GM23338 (cell line): ENCODE measurements around the gene HHAT. TPM values are rescaled to one million over a fixed set of nuclear protein-coding genes. Genes with fewer than 3 reads are reported as not detected.

Source experiments
- ATAC-seq: fragments of 200-7000 bp; cut with Tn5 transposase; 3 replicates; pipeline ENCODE4 v1.9.1; 2020
- DNase-seq: peaks from one replicate; pipeline ENCODE4 v3.0.0-alpha.2; 2015; ENCODE audit warnings: low spot score
- H2AFZ ChIP-seq: fragments of 200-600 bp; sonication (generic); 2 replicates; pipeline ENCODE4 v1.8.0; 2016; ENCODE audit warnings: antibody characterized with exemption, mild to moderate bottlenecking, moderate library complexity
- H3F3A ChIP-seq: fragments of 200-600 bp; sonication (generic); replicated peaks from 2 replicates; pipeline ENCODE4 v1.8.0; 2017; ENCODE audit warnings: antibody characterized with exemption, mixed run types, low read depth
- H3K27ac ChIP-seq: fragments of 200-600 bp; sonication (generic); 2 replicates; pipeline ENCODE4 v1.6.1; 2016; ENCODE audit warnings: low read depth
- H3K27me3 ChIP-seq: fragments of 200-600 bp; sonication (generic); 2 replicates; pipeline ENCODE4 v1.8.0; 2016; ENCODE audit warnings: mild to moderate bottlenecking, mixed run types, moderate library complexity; ENCODE audit not compliant: insufficient read depth
- H3K36me3 ChIP-seq: fragments of 200-600 bp; sonication (generic); 2 replicates; pipeline ENCODE4 v1.8.0; 2016; ENCODE audit warnings: mild to moderate bottlenecking; ENCODE audit not compliant: insufficient read depth
- H3K4me1 ChIP-seq: fragments of 200-600 bp; sonication (generic); 2 replicates; pipeline ENCODE4 v1.8.0; 2016; ENCODE audit warnings: mild to moderate bottlenecking, moderate library complexity; ENCODE audit not compliant: insufficient read depth
- H3K4me2 ChIP-seq: fragments of 200-600 bp; sonication (generic); 2 replicates; pipeline ENCODE4 v1.7.1; 2017; ENCODE audit warnings: mixed run types
- H3K4me3 ChIP-seq: fragments of 200-600 bp; sonication (generic); 2 replicates; pipeline ENCODE4 v1.6.1; 2016; ENCODE audit warnings: mixed run types
- H3K79me2 ChIP-seq: fragments of 200-600 bp; sonication (generic); replicated peaks from 2 replicates; pipeline ENCODE4 v1.8.0; 2017; ENCODE audit warnings: mild to moderate bottlenecking; ENCODE audit not compliant: insufficient read depth
- H3K9me2 ChIP-seq: fragments of 200-600 bp; sonication (generic); 2 replicates; pipeline ENCODE4 v1.8.0; 2017; ENCODE audit not compliant: insufficient read depth
- H4K20me1 ChIP-seq: fragments of 200-600 bp; sonication (generic); replicated peaks from 2 replicates; pipeline ENCODE4 v1.8.0; 2017; ENCODE audit warnings: mild to moderate bottlenecking; ENCODE audit not compliant: insufficient read depth
- H3K27ac Mint-ChIP-seq: 2 replicates; pipeline ENCODE4 v1.8.0; 2020; ENCODE audit warnings: inconsistent platforms, mild to moderate bottlenecking, moderate library complexity, mixed read lengths
- H3K27me3 Mint-ChIP-seq: 3 replicates; pipeline ENCODE4 v1.8.0; 2022; ENCODE audit warnings: low read depth, mild to moderate bottlenecking, moderate library complexity, mixed read lengths, inconsistent platforms; ENCODE audit not compliant: insufficient read depth, poor library complexity
- H3K36me3 Mint-ChIP-seq: 3 replicates; pipeline ENCODE4 v1.8.0; 2021; ENCODE audit warnings: low read depth, mild to moderate bottlenecking, inconsistent platforms, moderate library complexity, mixed read lengths
- H3K4me1 Mint-ChIP-seq: 3 replicates; pipeline ENCODE4 v1.8.0; 2020; ENCODE audit warnings: mild to moderate bottlenecking, inconsistent platforms, mixed read lengths
- H3K4me3 Mint-ChIP-seq: 3 replicates; pipeline ENCODE4 v1.8.0; 2021; ENCODE audit warnings: moderate library complexity, mild to moderate bottlenecking, inconsistent platforms, mixed read lengths
- H3K9me3 Mint-ChIP-seq: 3 replicates; pipeline ENCODE4 v1.8.0; 2020; ENCODE audit warnings: moderate library complexity, mild to moderate bottlenecking, inconsistent platforms, mixed read lengths
- CREB1 ChIP-seq: fragments of 250-450 bp; sonication (Bioruptor Pico); IDR thresholded peaks from 2 replicates; pipeline ENCODE4 v1.5.0; 2020; ENCODE audit warnings: low read depth, mild to moderate bottlenecking, moderate library complexity
- EZH2 ChIP-seq: fragments of 200-600 bp; sonication (generic); IDR thresholded peaks from one replicate; pipeline ENCODE4 v1.8.0; 2017; ENCODE audit warnings: antibody characterized with exemption, mild to moderate bottlenecking, low read depth; ENCODE audit not compliant: unreplicated experiment
- EZH2phosphoT487 ChIP-seq: fragments of 200-600 bp; sonication (generic); IDR thresholded peaks from one replicate; pipeline ENCODE4 v1.8.1; 2018; ENCODE audit warnings: antibody characterized with exemption; ENCODE audit not compliant: unreplicated experiment
- NANOG ChIP-seq: IDR thresholded peaks from 2 replicates; pipeline ENCODE4 v1.6.1; 2016; ENCODE audit warnings: antibody characterized with exemption, borderline replicate concordance
- POLR2AphosphoS5 ChIP-seq: IDR thresholded peaks from 2 replicates; pipeline ENCODE4 v1.6.1; 2016; ENCODE audit warnings: antibody characterized with exemption, low read depth
- ZNF114 ChIP-seq: fragments of 250-450 bp; sonication (Bioruptor Pico); IDR thresholded peaks from 2 replicates; pipeline ENCODE4 v1.5.0; 2020; ENCODE audit warnings: mild to moderate bottlenecking, moderate library complexity
- ZNF331 ChIP-seq: fragments of 250-450 bp; sonication (Bioruptor Pico); IDR thresholded peaks from 2 replicates; pipeline ENCODE4 v1.5.0; 2020; ENCODE audit warnings: low read depth, mild to moderate bottlenecking, moderate library complexity
- polyA plus RNA-seq: library from polyadenylated mRNA; unstranded; fragments of >200 nt; fragmentation: Nextera tagmentation; extraction: Ambion mirVana; gene quantifications from 2 replicates; pipeline ENCODE4 v1.2.1, GENCODE V29; 2016
- total RNA-seq: library from RNA; depleted of rRNA; stranded (reverse); fragments of >200 nt; shearing (Covaris generic); gene quantifications from 2 replicates; pipeline ENCODE4 v1.2.3, GENCODE V29; 2014
- TF ChIP-seq, protein P1 (sequence below): fragments of 250-450 bp; sonication (Bioruptor Pico); IDR thresholded peaks from 2 replicates; pipeline ENCODE4 v1.5.0; 2020; ENCODE audit warnings: mild to moderate bottlenecking, moderate library complexity
- TF ChIP-seq, protein P2 (sequence below): IDR thresholded peaks from one replicate; pipeline ENCODE4 v1.6.1; 2018; ENCODE audit warnings: antibody characterized with exemption; ENCODE audit not compliant: unreplicated experiment
- TF ChIP-seq, protein P3 (sequence below): IDR thresholded peaks from 2 replicates; pipeline ENCODE4 v1.6.1; 2016; ENCODE audit warnings: antibody characterized with exemption

The HHAT gene
- total and polyA plus RNA-seq, 2 experiments from 2014 or later = 0.11 to 0.66 TPM

DNA sequence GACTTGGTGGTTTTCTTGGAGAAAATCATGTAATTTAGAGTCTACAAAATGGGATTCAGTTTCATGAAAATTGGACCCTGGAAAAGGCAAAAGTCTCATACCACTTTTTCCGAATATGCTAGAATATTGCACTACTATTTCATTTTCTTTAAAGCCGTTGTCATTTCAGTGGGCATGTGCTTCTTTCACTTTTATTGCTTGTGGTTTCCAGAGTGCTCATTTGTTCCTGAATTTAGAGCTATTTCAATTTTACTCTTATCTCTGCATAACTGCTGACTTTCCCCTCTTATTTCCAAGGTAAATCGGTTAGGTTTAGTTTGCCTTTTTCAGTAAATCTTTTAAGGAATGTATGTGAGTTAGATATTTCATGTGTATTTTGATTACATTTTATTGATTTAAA, 11.6 kb downstream of the HHAT start (continued):
- TF ChIP-seq, protein P1, sequence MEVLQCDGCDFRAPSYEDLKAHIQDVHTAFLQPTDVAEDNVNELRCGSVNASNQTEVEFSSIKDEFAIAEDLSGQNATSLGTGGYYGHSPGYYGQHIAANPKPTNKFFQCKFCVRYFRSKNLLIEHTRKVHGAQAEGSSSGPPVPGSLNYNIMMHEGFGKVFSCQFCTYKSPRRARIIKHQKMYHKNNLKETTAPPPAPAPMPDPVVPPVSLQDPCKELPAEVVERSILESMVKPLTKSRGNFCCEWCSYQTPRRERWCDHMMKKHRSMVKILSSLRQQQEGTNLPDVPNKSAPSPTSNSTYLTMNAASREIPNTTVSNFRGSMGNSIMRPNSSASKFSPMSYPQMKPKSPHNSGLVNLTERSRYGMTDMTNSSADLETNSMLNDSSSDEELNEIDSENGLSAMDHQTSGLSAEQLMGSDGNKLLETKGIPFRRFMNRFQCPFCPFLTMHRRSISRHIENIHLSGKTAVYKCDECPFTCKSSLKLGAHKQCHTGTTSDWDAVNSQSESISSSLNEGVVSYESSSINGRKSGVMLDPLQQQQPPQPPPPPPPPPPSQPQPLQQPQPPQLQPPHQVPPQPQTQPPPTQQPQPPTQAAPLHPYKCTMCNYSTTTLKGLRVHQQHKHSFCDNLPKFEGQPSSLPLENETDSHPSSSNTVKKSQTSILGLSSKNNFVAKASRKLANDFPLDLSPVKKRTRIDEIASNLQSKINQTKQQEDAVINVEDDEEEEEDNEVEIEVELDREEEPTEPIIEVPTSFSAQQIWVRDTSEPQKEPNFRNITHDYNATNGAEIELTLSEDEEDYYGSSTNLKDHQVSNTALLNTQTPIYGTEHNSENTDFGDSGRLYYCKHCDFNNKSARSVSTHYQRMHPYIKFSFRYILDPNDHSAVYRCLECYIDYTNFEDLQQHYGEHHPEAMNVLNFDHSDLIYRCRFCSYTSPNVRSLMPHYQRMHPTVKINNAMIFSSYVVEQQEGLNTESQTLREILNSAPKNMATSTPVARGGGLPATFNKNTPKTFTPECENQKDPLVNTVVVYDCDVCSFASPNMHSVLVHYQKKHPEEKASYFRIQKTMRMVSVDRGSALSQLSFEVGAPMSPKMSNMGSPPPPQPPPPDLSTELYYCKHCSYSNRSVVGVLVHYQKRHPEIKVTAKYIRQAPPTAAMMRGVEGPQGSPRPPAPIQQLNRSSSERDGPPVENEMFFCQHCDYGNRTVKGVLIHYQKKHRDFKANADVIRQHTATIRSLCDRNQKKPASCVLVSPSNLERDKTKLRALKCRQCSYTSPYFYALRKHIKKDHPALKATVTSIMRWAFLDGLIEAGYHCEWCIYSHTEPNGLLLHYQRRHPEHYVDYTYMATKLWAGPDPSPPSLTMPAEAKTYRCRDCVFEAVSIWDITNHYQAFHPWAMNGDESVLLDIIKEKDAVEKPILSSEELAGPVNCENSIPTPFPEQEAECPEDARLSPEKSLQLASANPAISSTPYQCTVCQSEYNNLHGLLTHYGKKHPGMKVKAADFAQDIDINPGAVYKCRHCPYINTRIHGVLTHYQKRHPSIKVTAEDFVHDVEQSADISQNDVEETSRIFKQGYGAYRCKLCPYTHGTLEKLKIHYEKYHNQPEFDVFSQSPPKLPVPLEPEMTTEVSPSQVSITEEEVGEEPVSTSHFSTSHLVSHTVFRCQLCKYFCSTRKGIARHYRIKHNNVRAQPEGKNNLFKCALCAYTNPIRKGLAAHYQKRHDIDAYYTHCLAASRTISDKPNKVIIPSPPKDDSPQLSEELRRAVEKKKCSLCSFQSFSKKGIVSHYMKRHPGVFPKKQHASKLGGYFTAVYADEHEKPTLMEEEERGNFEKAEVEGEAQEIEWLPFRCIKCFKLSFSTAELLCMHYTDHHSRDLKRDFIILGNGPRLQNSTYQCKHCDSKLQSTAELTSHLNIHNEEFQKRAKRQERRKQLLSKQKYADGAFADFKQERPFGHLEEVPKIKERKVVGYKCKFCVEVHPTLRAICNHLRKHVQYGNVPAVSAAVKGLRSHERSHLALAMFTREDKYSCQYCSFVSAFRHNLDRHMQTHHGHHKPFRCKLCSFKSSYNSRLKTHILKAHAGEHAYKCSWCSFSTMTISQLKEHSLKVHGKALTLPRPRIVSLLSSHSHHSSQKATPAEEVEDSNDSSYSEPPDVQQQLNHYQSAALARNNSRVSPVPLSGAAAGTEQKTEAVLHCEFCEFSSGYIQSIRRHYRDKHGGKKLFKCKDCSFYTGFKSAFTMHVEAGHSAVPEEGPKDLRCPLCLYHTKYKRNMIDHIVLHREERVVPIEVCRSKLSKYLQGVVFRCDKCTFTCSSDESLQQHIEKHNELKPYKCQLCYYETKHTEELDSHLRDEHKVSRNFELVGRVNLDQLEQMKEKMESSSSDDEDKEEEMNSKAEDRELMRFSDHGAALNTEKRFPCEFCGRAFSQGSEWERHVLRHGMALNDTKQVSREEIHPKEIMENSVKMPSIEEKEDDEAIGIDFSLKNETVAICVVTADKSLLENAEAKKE (CRISPR knock-in tag) = no peak
- TF ChIP-seq ZNF114 (CRISPR knock-in tag) = no peak
- no peak for TF ChIP-seq EZH2
- TF ChIP-seq, protein P2, sequence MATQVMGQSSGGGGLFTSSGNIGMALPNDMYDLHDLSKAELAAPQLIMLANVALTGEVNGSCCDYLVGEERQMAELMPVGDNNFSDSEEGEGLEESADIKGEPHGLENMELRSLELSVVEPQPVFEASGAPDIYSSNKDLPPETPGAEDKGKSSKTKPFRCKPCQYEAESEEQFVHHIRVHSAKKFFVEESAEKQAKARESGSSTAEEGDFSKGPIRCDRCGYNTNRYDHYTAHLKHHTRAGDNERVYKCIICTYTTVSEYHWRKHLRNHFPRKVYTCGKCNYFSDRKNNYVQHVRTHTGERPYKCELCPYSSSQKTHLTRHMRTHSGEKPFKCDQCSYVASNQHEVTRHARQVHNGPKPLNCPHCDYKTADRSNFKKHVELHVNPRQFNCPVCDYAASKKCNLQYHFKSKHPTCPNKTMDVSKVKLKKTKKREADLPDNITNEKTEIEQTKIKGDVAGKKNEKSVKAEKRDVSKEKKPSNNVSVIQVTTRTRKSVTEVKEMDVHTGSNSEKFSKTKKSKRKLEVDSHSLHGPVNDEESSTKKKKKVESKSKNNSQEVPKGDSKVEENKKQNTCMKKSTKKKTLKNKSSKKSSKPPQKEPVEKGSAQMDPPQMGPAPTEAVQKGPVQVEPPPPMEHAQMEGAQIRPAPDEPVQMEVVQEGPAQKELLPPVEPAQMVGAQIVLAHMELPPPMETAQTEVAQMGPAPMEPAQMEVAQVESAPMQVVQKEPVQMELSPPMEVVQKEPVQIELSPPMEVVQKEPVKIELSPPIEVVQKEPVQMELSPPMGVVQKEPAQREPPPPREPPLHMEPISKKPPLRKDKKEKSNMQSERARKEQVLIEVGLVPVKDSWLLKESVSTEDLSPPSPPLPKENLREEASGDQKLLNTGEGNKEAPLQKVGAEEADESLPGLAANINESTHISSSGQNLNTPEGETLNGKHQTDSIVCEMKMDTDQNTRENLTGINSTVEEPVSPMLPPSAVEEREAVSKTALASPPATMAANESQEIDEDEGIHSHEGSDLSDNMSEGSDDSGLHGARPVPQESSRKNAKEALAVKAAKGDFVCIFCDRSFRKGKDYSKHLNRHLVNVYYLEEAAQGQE = no peak

DNA sequence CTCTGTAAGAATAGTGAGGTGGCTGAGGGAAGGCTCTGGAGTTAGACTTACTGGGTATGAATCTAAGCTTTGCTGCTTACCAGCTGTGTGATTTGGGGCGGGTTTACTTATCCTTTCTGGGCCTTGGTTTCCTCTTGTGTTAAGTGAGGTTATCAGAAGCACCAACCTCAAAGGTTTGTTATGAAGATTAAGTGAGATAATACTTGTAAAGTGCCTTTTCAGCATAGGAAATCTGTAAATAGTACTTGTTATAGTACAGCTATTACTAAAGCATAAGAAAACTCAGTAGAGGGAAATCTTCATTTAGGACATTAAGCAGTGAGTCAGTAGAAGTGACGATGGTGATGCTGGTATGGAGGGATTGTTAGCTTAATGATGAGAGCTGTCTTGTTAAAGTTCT, 12.1 kb downstream of the HHAT start:
- Histone ChIP-seq H3K27ac (no peak overlapping the region), H3K36me3 (no peaks in the 10 kb centered on the region), H3K9me2 (no peaks in the 10 kb centered on the region), H3K27me3 (0 out of 2 replicates have a peak, but pooled peaks cover under 1% of the 10 kb centered on the region), H3K4me2 (no peak overlapping the region), H3K4me1 (peaks cover 4% of the 10 kb centered on the region; the same call in 1 of the 2 replicates), H3K4me3 (no peak overlapping the region), H3F3A (no peaks in the 10 kb centered on the region), H3K79me2 (no peaks in the 10 kb centered on the region), H2AFZ (no peak overlapping the region), H4K20me1 (no peaks in the 10 kb centered on the region)
- DNase-seq (no peak), ATAC-seq (no peak)
- H3K9me3 Mint-ChIP-seq = no peaks in the 10 kb centered on the region
- H3K27me3 Mint-ChIP-seq = no peaks in the 10 kb centered on the region
- H3K4me3 Mint-ChIP-seq = no peak overlapping the region
- no peaks in the 10 kb centered on the region for H3K36me3 Mint-ChIP-seq
- H3K27ac Mint-ChIP-seq = no peak overlapping the region
- H3K4me1 Mint-ChIP-seq = no peaks in the 10 kb centered on the region
- TF ChIP-seq POLR2AphosphoS5 (no peak), EZH2phosphoT487 (no peak), ZNF331 (no peak), ZNF114 (CRISPR knock-in tag) (no peak), CREB1 (CRISPR knock-in tag) (no peak), NANOG (no peak)
- TF ChIP-seq, protein P3, sequence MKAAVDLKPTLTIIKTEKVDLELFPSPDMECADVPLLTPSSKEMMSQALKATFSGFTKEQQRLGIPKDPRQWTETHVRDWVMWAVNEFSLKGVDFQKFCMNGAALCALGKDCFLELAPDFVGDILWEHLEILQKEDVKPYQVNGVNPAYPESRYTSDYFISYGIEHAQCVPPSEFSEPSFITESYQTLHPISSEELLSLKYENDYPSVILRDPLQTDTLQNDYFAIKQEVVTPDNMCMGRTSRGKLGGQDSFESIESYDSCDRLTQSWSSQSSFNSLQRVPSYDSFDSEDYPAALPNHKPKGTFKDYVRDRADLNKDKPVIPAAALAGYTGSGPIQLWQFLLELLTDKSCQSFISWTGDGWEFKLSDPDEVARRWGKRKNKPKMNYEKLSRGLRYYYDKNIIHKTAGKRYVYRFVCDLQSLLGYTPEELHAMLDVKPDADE = no peak
- TF ChIP-seq, protein P2 = no peak
